ENCODE measurements around the gene TMEM117.

TMEM117 gene

GRCh38 chr12:44389896-44390295 is 554.0 kb downstream of the TMEM117 start:
- DNase-seq = no peak

GRCh38 chr12:44397631-44398030 is 561.8 kb downstream of the TMEM117 start:
- no peak for DNase-seq

GRCh38 chr12:44403185-44403584 is 567.3 kb downstream of the TMEM117 start:
- DNase-seq = no peak

GRCh38 chr12:44405297-44405696 is 569.4 kb downstream of the TMEM117 start:
- DNase-seq = no peak

GRCh38 chr12:44422559-44422958 is 586.7 kb downstream of the TMEM117 start:
- DNase-seq = no peak

GRCh38 chr12:44428825-44429224 is 592.9 kb downstream of the TMEM117 start:
- DNase-seq = no peak

GRCh38 chr12:44431647-44432343 is 595.9 kb downstream of the TMEM117 start:
- no peak for DNase-seq

- DNase-seq = no peak
Measured at GRCh38 chr12:44433659-44434058, 597.8 kb downstream of the TMEM117 start.

- DNase-seq = no peak
Measured at GRCh38 chr12:44436756-44437155, 600.9 kb downstream of the TMEM117 start.
